GM23338 (cell line): ENCODE data around the gene LHX3. TPM values are rescaled to one million over a fixed set of nuclear protein-coding genes. Genes with fewer than 3 reads are reported as not detected.

Experiments
- ATAC-seq: fragments of 200-7000 bp; cut with Tn5 transposase; 3 replicates; pipeline ENCODE4 v1.9.1; 2020
- DNase-seq: peaks from one replicate; pipeline ENCODE4 v3.0.0-alpha.2; 2015; ENCODE audit warnings: low spot score
- H2AFZ ChIP-seq: fragments of 200-600 bp; sonication (generic); 2 replicates; pipeline ENCODE4 v1.8.0; 2016; ENCODE audit warnings: antibody characterized with exemption, mild to moderate bottlenecking, moderate library complexity
- H3F3A ChIP-seq: fragments of 200-600 bp; sonication (generic); replicated peaks from 2 replicates; pipeline ENCODE4 v1.8.0; 2017; ENCODE audit warnings: antibody characterized with exemption, mixed run types, low read depth
- H3K27ac ChIP-seq: fragments of 200-600 bp; sonication (generic); 2 replicates; pipeline ENCODE4 v1.6.1; 2016; ENCODE audit warnings: low read depth
- H3K27me3 ChIP-seq: fragments of 200-600 bp; sonication (generic); 2 replicates; pipeline ENCODE4 v1.8.0; 2016; ENCODE audit warnings: mild to moderate bottlenecking, mixed run types, moderate library complexity; ENCODE audit not compliant: insufficient read depth
- H3K36me3 ChIP-seq: fragments of 200-600 bp; sonication (generic); 2 replicates; pipeline ENCODE4 v1.8.0; 2016; ENCODE audit warnings: mild to moderate bottlenecking; ENCODE audit not compliant: insufficient read depth
- H3K4me1 ChIP-seq: fragments of 200-600 bp; sonication (generic); 2 replicates; pipeline ENCODE4 v1.8.0; 2016; ENCODE audit warnings: mild to moderate bottlenecking, moderate library complexity; ENCODE audit not compliant: insufficient read depth
- H3K4me2 ChIP-seq: fragments of 200-600 bp; sonication (generic); 2 replicates; pipeline ENCODE4 v1.7.1; 2017; ENCODE audit warnings: mixed run types
- H3K4me3 ChIP-seq: fragments of 200-600 bp; sonication (generic); 2 replicates; pipeline ENCODE4 v1.6.1; 2016; ENCODE audit warnings: mixed run types
- H3K79me2 ChIP-seq: fragments of 200-600 bp; sonication (generic); replicated peaks from 2 replicates; pipeline ENCODE4 v1.8.0; 2017; ENCODE audit warnings: mild to moderate bottlenecking; ENCODE audit not compliant: insufficient read depth
- H3K9me2 ChIP-seq: fragments of 200-600 bp; sonication (generic); 2 replicates; pipeline ENCODE4 v1.8.0; 2017; ENCODE audit not compliant: insufficient read depth
- H4K20me1 ChIP-seq: fragments of 200-600 bp; sonication (generic); replicated peaks from 2 replicates; pipeline ENCODE4 v1.8.0; 2017; ENCODE audit warnings: mild to moderate bottlenecking; ENCODE audit not compliant: insufficient read depth
- H3K27ac Mint-ChIP-seq: 2 replicates; pipeline ENCODE4 v1.8.0; 2020; ENCODE audit warnings: inconsistent platforms, mild to moderate bottlenecking, moderate library complexity, mixed read lengths
- H3K27me3 Mint-ChIP-seq: 3 replicates; pipeline ENCODE4 v1.8.0; 2022; ENCODE audit warnings: low read depth, mild to moderate bottlenecking, moderate library complexity, mixed read lengths, inconsistent platforms; ENCODE audit not compliant: insufficient read depth, poor library complexity
- H3K36me3 Mint-ChIP-seq: 3 replicates; pipeline ENCODE4 v1.8.0; 2021; ENCODE audit warnings: low read depth, mild to moderate bottlenecking, inconsistent platforms, moderate library complexity, mixed read lengths
- H3K4me1 Mint-ChIP-seq: 3 replicates; pipeline ENCODE4 v1.8.0; 2020; ENCODE audit warnings: mild to moderate bottlenecking, inconsistent platforms, mixed read lengths
- H3K4me3 Mint-ChIP-seq: 3 replicates; pipeline ENCODE4 v1.8.0; 2021; ENCODE audit warnings: moderate library complexity, mild to moderate bottlenecking, inconsistent platforms, mixed read lengths
- H3K9me3 Mint-ChIP-seq: 3 replicates; pipeline ENCODE4 v1.8.0; 2020; ENCODE audit warnings: moderate library complexity, mild to moderate bottlenecking, inconsistent platforms, mixed read lengths
- EZH2 ChIP-seq: fragments of 200-600 bp; sonication (generic); IDR thresholded peaks from one replicate; pipeline ENCODE4 v1.8.0; 2017; ENCODE audit warnings: antibody characterized with exemption, mild to moderate bottlenecking, low read depth; ENCODE audit not compliant: unreplicated experiment
- polyA plus RNA-seq: library from polyadenylated mRNA; unstranded; fragments of >200 nt; fragmentation: Nextera tagmentation; extraction: Ambion mirVana; gene quantifications from 2 replicates; pipeline ENCODE4 v1.2.1, GENCODE V29; 2016
- total RNA-seq: library from RNA; depleted of rRNA; stranded (reverse); fragments of >200 nt; shearing (Covaris generic); gene quantifications from 2 replicates; pipeline ENCODE4 v1.2.3, GENCODE V29; 2014
- TF ChIP-seq, protein P1 (sequence below): IDR thresholded peaks from 2 replicates; pipeline ENCODE4 v1.6.1; 2016; ENCODE audit warnings: antibody characterized with exemption
- TF ChIP-seq, protein P2 (sequence below), 2 experiments: fragments of 200-600 bp in 1 of 2; sonication (generic) in 1 of 2; conservative IDR thresholded peaks; 2 replicates each; pipeline versions ENCODE4 v1.5.1 to v1.6.1; 2016 to 2017; ENCODE audit warnings: antibody characterized with exemption in 2 of 2, low read depth in 2 of 2, mild to moderate bottlenecking in 2 of 2, moderate library complexity in 1 of 2
- TF ChIP-seq, protein P3 (sequence below): fragments of 250-450 bp; sonication (Bioruptor Pico); IDR thresholded peaks from 2 replicates; pipeline ENCODE4 v1.5.0; 2020; ENCODE audit warnings: mild to moderate bottlenecking, moderate library complexity

LHX3 gene
- total and polyA plus RNA-seq, 2 experiments from 2014 or later = 0.08 TPM; not detected in 1

DNA sequence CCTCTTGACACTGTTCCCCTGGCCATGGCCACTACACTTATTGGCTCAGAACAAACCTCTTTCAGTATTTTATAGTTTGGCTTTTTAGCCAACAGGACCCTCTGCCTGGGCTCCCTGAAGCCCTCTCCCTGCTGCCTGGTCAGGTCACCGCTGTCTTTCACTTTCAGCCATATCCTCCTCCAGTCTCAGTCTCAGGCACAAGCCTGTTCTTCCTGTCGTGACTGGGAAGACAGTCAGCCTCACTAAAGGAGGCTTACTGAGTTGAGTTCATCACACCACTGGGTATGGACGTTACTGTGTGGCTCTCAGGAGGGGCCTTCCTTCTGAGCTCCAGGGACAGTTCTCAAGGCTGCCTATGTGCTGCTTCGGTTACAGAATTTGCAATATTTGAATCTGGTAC lies 38.7 kb upstream of the LHX3 start:
- H2AFZ ChIP-seq = no peak overlapping the region
- no peaks in the 10 kb centered on the region for H3K36me3 Mint-ChIP-seq
- peak overlapping the region; percentile 66; the same call in 1 of the 2 replicates for H3K27ac ChIP-seq
- peaks cover 64% of the 10 kb centered on the region for H3K79me2 ChIP-seq
- no peaks in the 10 kb centered on the region for H3K36me3 ChIP-seq
- peak overlapping the region; percentile 99 for H3K4me2 ChIP-seq
- H3K27me3 Mint-ChIP-seq = peaks cover 27% of the 10 kb centered on the region
- peak overlapping the region; percentile 13; the same call in 1 of the 2 replicates for H3K27ac Mint-ChIP-seq
- peak overlapping the region; percentile 87 for H3K4me3 Mint-ChIP-seq
- no peaks in the 10 kb centered on the region for H3K9me2 ChIP-seq
- TF ChIP-seq, protein P1, sequence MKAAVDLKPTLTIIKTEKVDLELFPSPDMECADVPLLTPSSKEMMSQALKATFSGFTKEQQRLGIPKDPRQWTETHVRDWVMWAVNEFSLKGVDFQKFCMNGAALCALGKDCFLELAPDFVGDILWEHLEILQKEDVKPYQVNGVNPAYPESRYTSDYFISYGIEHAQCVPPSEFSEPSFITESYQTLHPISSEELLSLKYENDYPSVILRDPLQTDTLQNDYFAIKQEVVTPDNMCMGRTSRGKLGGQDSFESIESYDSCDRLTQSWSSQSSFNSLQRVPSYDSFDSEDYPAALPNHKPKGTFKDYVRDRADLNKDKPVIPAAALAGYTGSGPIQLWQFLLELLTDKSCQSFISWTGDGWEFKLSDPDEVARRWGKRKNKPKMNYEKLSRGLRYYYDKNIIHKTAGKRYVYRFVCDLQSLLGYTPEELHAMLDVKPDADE = no peak
- no peak for TF ChIP-seq EZH2
- TF ChIP-seq, protein P2, sequence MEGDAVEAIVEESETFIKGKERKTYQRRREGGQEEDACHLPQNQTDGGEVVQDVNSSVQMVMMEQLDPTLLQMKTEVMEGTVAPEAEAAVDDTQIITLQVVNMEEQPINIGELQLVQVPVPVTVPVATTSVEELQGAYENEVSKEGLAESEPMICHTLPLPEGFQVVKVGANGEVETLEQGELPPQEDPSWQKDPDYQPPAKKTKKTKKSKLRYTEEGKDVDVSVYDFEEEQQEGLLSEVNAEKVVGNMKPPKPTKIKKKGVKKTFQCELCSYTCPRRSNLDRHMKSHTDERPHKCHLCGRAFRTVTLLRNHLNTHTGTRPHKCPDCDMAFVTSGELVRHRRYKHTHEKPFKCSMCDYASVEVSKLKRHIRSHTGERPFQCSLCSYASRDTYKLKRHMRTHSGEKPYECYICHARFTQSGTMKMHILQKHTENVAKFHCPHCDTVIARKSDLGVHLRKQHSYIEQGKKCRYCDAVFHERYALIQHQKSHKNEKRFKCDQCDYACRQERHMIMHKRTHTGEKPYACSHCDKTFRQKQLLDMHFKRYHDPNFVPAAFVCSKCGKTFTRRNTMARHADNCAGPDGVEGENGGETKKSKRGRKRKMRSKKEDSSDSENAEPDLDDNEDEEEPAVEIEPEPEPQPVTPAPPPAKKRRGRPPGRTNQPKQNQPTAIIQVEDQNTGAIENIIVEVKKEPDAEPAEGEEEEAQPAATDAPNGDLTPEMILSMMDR (conservative IDR thresholded peaks at IDR 0.05; ENCODE audit: low read depth in 2 of 2) = no peak
- TF ChIP-seq, protein P3, sequence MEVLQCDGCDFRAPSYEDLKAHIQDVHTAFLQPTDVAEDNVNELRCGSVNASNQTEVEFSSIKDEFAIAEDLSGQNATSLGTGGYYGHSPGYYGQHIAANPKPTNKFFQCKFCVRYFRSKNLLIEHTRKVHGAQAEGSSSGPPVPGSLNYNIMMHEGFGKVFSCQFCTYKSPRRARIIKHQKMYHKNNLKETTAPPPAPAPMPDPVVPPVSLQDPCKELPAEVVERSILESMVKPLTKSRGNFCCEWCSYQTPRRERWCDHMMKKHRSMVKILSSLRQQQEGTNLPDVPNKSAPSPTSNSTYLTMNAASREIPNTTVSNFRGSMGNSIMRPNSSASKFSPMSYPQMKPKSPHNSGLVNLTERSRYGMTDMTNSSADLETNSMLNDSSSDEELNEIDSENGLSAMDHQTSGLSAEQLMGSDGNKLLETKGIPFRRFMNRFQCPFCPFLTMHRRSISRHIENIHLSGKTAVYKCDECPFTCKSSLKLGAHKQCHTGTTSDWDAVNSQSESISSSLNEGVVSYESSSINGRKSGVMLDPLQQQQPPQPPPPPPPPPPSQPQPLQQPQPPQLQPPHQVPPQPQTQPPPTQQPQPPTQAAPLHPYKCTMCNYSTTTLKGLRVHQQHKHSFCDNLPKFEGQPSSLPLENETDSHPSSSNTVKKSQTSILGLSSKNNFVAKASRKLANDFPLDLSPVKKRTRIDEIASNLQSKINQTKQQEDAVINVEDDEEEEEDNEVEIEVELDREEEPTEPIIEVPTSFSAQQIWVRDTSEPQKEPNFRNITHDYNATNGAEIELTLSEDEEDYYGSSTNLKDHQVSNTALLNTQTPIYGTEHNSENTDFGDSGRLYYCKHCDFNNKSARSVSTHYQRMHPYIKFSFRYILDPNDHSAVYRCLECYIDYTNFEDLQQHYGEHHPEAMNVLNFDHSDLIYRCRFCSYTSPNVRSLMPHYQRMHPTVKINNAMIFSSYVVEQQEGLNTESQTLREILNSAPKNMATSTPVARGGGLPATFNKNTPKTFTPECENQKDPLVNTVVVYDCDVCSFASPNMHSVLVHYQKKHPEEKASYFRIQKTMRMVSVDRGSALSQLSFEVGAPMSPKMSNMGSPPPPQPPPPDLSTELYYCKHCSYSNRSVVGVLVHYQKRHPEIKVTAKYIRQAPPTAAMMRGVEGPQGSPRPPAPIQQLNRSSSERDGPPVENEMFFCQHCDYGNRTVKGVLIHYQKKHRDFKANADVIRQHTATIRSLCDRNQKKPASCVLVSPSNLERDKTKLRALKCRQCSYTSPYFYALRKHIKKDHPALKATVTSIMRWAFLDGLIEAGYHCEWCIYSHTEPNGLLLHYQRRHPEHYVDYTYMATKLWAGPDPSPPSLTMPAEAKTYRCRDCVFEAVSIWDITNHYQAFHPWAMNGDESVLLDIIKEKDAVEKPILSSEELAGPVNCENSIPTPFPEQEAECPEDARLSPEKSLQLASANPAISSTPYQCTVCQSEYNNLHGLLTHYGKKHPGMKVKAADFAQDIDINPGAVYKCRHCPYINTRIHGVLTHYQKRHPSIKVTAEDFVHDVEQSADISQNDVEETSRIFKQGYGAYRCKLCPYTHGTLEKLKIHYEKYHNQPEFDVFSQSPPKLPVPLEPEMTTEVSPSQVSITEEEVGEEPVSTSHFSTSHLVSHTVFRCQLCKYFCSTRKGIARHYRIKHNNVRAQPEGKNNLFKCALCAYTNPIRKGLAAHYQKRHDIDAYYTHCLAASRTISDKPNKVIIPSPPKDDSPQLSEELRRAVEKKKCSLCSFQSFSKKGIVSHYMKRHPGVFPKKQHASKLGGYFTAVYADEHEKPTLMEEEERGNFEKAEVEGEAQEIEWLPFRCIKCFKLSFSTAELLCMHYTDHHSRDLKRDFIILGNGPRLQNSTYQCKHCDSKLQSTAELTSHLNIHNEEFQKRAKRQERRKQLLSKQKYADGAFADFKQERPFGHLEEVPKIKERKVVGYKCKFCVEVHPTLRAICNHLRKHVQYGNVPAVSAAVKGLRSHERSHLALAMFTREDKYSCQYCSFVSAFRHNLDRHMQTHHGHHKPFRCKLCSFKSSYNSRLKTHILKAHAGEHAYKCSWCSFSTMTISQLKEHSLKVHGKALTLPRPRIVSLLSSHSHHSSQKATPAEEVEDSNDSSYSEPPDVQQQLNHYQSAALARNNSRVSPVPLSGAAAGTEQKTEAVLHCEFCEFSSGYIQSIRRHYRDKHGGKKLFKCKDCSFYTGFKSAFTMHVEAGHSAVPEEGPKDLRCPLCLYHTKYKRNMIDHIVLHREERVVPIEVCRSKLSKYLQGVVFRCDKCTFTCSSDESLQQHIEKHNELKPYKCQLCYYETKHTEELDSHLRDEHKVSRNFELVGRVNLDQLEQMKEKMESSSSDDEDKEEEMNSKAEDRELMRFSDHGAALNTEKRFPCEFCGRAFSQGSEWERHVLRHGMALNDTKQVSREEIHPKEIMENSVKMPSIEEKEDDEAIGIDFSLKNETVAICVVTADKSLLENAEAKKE (CRISPR knock-in tag) = no peak
- ATAC-seq = no peak
- peaks cover 44% of the 10 kb centered on the region for H3K4me1 Mint-ChIP-seq
- DNase-seq = no peak
- 0 out of 2 replicates have a peak, but pooled peaks cover 5% of the 10 kb centered on the region for H3F3A ChIP-seq
- no peaks in the 10 kb centered on the region for H3K9me3 Mint-ChIP-seq
- peaks cover 21% of the 10 kb centered on the region for H3K4me1 ChIP-seq
- H3K27me3 ChIP-seq = 0 out of 2 replicates have a peak, but pooled peaks cover 8% of the 10 kb centered on the region
- H4K20me1 ChIP-seq = peaks cover 47% of the 10 kb centered on the region
- peak overlapping the region; percentile 84; the same call in 1 of the 2 replicates for H3K4me3 ChIP-seq
